Suprapubic skin (tissue), 4 donors: ENCODE results near the gene MBD4. TPM values are rescaled to one million over a fixed set of nuclear protein-coding genes. Genes with fewer than 3 reads are reported as not detected.
"Not testable (repeated sequence)": the region's sequence is repeated elsewhere in the genome, so short reads cannot be mapped to it uniquely, and the experiment has no call there.

ENCODE experiments used
- DNase-seq, 2 donors: peaks; one replicate each; pipeline ENCODE4 v3.0.0-alpha.2; 2019; ENCODE audit warnings: low spot score in 2 of 2
- H3K27ac ChIP-seq: fragments of 200-600 bp; sonication (generic); one replicate; pipeline ENCODE4 v1.5.1; 2019
- H3K27me3 ChIP-seq: fragments of 200-600 bp; sonication (generic); one replicate; pipeline ENCODE4 v1.5.1; 2019
- H3K36me3 ChIP-seq: fragments of 200-600 bp; sonication (generic); one replicate; pipeline ENCODE4 v1.5.1; 2019
- H3K4me1 ChIP-seq: fragments of 200-600 bp; sonication (generic); one replicate; pipeline ENCODE4 v1.5.1; 2019
- H3K4me3 ChIP-seq: fragments of 200-600 bp; sonication (generic); one replicate; pipeline ENCODE4 v1.5.1; 2019; ENCODE audit warnings: mild to moderate bottlenecking
- H3K9me3 ChIP-seq: fragments of 200-600 bp; sonication (generic); one replicate; pipeline ENCODE4 v1.5.1; 2019
- EP300 ChIP-seq: sonication (generic); formaldehyde crosslinking; IDR thresholded peaks from one replicate; pipeline ENCODE4 v1.6.1; 2017; ENCODE audit warnings: antibody characterized with exemption
- POLR2A ChIP-seq, 2 donors: fragments of 450-650 bp; IDR thresholded peaks; one replicate each; pipeline ENCODE4 v1.6.1; 2017; ENCODE audit warnings: antibody characterized with exemption in 2 of 2, mild to moderate bottlenecking in 2 of 2, moderate library complexity in 2 of 2
- POLR2AphosphoS5 ChIP-seq, 3 donors: sonication (generic); formaldehyde crosslinking; IDR thresholded peaks; one replicate each; pipeline ENCODE4 v1.6.1; 2017; ENCODE audit warnings: antibody characterized with exemption in 3 of 3
- WGBS: methylation state at CpG from one replicate; pipeline ENCODE4 v1.1.5; 2018; 5-methylcytosine and 5-hydroxymethylcytosine counted together
- total RNA-seq, 4 donors: library from RNA; depleted of rRNA; stranded (reverse); fragments of >200 nt; gene quantifications; one replicate each; pipeline ENCODE4 v1.1.0, GENCODE V29; 2016
- TF ChIP-seq, protein P1 (sequence below), 2 donors: fragments of 200-600 bp in 1 of 2; fragments of 450-650 bp in 1 of 2; sonication (generic) in 1 of 2; IDR thresholded peaks; one replicate each; pipeline ENCODE4 v1.5.1; 2016 to 2019; ENCODE audit warnings: antibody characterized with exemption in 2 of 2, mild to moderate bottlenecking in 1 of 2, moderate library complexity in 1 of 2

Gene MBD4
- total RNA-seq, 4 donors from 2014 or later = 14.8 to 42.5 (median 24.0) TPM

DNA sequence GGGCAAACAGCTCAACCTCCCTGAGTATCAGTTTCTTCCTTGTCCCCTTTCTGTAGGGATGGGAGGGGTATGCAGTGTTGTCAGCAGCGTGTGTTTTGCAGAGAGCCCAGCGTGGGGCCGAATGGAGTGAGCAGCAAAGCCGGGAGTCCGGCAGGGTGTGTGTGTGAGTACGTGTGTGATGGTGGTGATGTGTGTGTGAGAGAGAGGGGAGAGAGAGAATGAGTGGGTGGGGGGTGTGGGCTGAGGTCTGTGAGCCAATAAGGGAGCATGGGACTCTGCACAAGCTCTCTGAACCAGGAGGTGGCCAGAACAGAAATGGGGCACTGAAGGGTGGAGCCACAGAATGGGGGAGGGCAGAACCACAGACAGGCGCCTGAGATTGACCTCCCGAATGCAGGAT is 44.1 kb upstream of the MBD4 start:
- TF ChIP-seq, protein P1, sequence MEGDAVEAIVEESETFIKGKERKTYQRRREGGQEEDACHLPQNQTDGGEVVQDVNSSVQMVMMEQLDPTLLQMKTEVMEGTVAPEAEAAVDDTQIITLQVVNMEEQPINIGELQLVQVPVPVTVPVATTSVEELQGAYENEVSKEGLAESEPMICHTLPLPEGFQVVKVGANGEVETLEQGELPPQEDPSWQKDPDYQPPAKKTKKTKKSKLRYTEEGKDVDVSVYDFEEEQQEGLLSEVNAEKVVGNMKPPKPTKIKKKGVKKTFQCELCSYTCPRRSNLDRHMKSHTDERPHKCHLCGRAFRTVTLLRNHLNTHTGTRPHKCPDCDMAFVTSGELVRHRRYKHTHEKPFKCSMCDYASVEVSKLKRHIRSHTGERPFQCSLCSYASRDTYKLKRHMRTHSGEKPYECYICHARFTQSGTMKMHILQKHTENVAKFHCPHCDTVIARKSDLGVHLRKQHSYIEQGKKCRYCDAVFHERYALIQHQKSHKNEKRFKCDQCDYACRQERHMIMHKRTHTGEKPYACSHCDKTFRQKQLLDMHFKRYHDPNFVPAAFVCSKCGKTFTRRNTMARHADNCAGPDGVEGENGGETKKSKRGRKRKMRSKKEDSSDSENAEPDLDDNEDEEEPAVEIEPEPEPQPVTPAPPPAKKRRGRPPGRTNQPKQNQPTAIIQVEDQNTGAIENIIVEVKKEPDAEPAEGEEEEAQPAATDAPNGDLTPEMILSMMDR (IDR thresholded peaks at IDR 0.05) = no peak
- no peak for TF ChIP-seq POLR2A (IDR thresholded peaks at IDR 0.05)
- no peaks in the 10 kb centered on the region for H3K27me3 ChIP-seq
- H3K27ac ChIP-seq = no peak overlapping the region
- DNase-seq = no peak
- no peaks in the 10 kb centered on the region for H3K9me3 ChIP-seq
- no peak overlapping the region for H3K4me3 ChIP-seq
- 90% methylated on average over 8 of the region's 8 CpGs for WGBS
- peaks cover 62% of the 10 kb centered on the region for H3K4me1 ChIP-seq
- peaks cover 33% of the 10 kb centered on the region for H3K36me3 ChIP-seq

DNA sequence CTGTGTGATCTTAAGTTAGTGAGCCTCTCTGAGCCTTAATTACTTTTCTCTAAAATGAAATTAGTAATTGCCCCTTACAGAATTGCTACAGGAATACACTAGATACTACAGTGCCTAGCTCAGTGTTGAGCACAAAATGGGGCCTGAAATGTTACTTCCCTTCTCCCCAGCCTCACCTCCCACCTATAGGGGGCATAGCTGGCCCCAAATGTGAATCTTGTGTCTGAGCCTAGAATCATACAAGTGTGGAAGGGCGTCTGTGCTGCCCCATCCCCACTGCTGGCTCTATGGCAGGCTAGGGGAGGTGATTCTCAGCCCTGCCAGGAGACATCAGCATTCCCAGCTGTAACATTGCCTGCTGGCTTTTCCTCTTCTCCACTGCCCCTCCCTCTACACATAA is 43.0 kb upstream of the MBD4 start:
- no peaks in the 10 kb centered on the region for H3K27me3 ChIP-seq
- peaks cover 42% of the 10 kb centered on the region for H3K36me3 ChIP-seq
- TF ChIP-seq POLR2A (IDR thresholded peaks at IDR 0.05) = no peak
- TF ChIP-seq EP300 = no peak
- TF ChIP-seq, protein P1 (IDR thresholded peaks at IDR 0.05) = no peak
- TF ChIP-seq POLR2AphosphoS5 (IDR thresholded peaks at IDR 0.05) = no peak
- H3K9me3 ChIP-seq = no peaks in the 10 kb centered on the region
- H3K4me1 ChIP-seq = peaks cover 57% of the 10 kb centered on the region
- no peak overlapping the region for H3K4me3 ChIP-seq
- no peak for DNase-seq
- 78% methylated on average over 1 of the region's 1 CpG for WGBS
- peak overlapping the region; percentile 66 for H3K27ac ChIP-seq

DNA sequence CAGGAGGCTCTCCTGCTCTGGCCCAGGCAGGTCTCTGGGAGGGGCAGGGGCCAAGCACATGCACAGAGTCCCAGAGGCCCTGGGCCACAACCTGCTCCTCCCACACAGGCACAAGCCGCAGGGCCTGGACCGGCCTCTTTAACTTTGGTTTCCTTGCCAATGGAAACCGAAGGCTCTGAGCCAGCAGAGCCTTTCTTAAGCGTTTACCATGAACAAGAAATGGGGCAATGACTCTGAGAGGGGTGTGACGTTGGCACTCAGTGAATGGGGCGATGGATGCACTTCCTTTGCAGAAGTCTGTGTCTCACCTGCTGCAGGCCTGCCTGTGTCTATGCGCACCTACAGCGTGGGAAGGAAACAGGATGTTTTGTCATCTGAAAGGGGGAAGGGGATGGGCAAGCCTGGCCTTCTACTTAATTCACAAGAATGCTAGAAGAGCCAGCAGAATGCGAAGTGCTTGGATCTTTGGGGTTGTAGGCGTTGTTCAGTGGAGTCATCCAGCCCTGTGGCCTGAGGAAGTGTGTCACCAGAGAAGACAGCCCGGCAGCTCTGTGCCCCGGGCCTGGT is 42.1 kb upstream of the MBD4 start:
- H3K4me3 ChIP-seq = no peak overlapping the region
- WGBS = 37% methylated on average over 12 of the region's 12 CpGs
- peak overlapping the region; percentile 66 for H3K27ac ChIP-seq
- no peaks in the 10 kb centered on the region for H3K27me3 ChIP-seq
- no peaks in the 10 kb centered on the region for H3K9me3 ChIP-seq
- peaks cover 49% of the 10 kb centered on the region for H3K4me1 ChIP-seq
- peak; percentile 86 to 88 for DNase-seq
- H3K36me3 ChIP-seq = peaks cover 51% of the 10 kb centered on the region
- peak in 1 of 3 donors; percentile 72 for TF ChIP-seq POLR2AphosphoS5 (IDR thresholded peaks at IDR 0.05)
- TF ChIP-seq, protein P1 (IDR thresholded peaks at IDR 0.05) = no peak
- TF ChIP-seq EP300 = no peak

DNA sequence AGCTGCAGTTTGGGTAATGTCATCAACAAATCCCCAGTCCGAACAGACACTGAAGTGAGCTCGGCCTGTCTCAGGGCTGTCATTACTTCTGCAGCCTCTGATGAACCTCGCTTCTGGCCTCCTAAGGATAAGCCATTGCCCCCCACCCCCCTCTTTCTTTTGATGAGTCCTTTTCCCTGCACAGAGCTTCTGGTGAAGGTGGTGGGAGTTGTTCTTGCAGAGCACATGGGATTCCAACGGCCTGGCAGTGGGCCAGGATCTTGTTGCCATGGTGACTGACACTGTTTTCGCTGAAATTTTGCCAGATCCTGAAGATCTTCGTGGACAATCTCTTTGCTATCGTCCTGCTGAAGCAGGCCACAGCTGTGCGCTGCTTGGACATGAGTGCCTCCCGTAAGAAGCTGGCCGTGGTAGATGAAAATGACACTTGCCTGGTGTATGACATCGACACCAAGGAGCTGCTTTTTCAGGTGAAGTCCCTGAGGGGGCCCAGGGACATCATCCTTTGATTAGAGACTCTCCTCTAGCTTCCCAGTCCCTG is 41.5 kb upstream of the MBD4 start:
- H3K4me3 ChIP-seq = not testable (repeated sequence)
- 62% methylated on average over 4 of the region's 11 CpGs for WGBS

DNA sequence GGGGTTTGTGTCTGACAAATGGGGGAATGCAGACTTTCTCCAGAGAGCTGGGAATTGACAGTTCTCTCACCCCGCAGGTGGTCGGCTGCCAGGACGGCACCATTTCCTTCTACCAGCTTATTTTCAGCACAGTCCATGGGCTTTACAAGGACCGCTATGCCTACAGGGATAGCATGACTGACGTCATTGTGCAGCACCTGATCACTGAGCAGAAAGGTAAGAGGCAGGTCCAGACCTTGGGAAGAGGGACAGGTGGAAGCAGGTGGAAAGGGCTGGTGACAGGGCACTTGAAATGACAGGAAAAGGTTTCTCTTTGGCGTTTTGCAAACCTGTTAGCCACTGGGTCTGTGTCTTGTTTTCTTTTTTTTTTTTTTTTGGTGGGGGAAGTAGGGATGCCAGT is 36.8 kb upstream of the MBD4 start:
- Histone ChIP-seq H3K4me3 (no peak overlapping the region), H3K4me1 (peaks cover 12% of the 10 kb centered on the region), H3K36me3 (peaks cover 49% of the 10 kb centered on the region), H3K27ac (no peak overlapping the region), H3K9me3 (no peaks in the 10 kb centered on the region), H3K27me3 (no peaks in the 10 kb centered on the region)
- 90% methylated on average over 6 of the region's 6 CpGs for WGBS
- TF ChIP-seq, protein P1 (IDR thresholded peaks at IDR 0.05) = no peak
- TF ChIP-seq POLR2A (IDR thresholded peaks at IDR 0.05) = no peak
- DNase-seq = no peak

More for the DNA sequence above, 41.5 kb upstream of the MBD4 start:
- not testable (repeated sequence) for H3K27me3 ChIP-seq, H3K9me3 ChIP-seq, DNase-seq
- Histone ChIP-seq H3K27ac (peak overlapping the region; percentile 66), H3K4me1 (peaks cover 43% of the 10 kb centered on the region), H3K36me3 (peaks cover 56% of the 10 kb centered on the region)

DNA sequence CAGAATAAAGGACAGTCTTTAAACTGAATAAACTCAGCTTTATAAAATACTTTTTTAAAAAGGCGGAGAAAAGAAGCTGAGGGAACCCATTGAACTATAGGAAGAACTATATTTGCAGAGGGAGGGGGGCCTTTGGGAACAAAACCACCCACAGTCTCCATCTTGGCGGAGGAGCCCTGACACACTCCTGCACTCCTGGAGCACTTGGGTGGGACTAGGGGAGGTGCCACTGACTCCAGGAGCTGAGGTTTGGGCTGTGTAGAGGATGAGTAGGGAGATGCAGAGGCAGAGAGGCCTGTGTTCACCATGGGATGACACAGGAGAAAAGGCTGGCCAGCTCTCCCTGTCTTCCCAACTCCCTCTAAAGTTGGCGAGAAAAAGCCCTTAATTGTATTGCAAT is 36.1 kb upstream of the MBD4 start:
- peaks cover 57% of the 10 kb centered on the region for H3K36me3 ChIP-seq
- 94% methylated on average over 3 of the region's 3 CpGs for WGBS
- H3K27ac ChIP-seq = no peak overlapping the region
- H3K4me1 ChIP-seq = peaks cover 5% of the 10 kb centered on the region
- H3K27me3 ChIP-seq = no peaks in the 10 kb centered on the region
- no peak for DNase-seq
- no peaks in the 10 kb centered on the region for H3K9me3 ChIP-seq
- TF ChIP-seq POLR2AphosphoS5 (IDR thresholded peaks at IDR 0.05) = no peak
- TF ChIP-seq EP300 = no peak
- TF ChIP-seq, protein P1 (IDR thresholded peaks at IDR 0.05) = no peak
- no peak for TF ChIP-seq POLR2A (IDR thresholded peaks at IDR 0.05)
- H3K4me3 ChIP-seq = no peak overlapping the region
